HG03159 (cell line): ENCODE data around the gene UBTD2.

ENCODE experiments used
- ATAC-seq: cut with Tn5 transposase; IDR thresholded peaks from one replicate; pipeline ENCODE4 v1.9.1; 2021; ENCODE audit warnings: mild to moderate bottlenecking, moderate library complexity; ENCODE audit not compliant: unreplicated experiment

UBTD2 gene

GRCh38 chr5:172173564-172174153 lies 109.9 kb downstream of the UBTD2 start:
- no peak for ATAC-seq

GRCh38 chr5:172172912-172173563 lies 110.5 kb downstream of the UBTD2 start:
- no peak for ATAC-seq

GRCh38 chr5:172171118-172171517 lies 112.4 kb downstream of the UBTD2 start:
- ATAC-seq = no peak

DNA sequence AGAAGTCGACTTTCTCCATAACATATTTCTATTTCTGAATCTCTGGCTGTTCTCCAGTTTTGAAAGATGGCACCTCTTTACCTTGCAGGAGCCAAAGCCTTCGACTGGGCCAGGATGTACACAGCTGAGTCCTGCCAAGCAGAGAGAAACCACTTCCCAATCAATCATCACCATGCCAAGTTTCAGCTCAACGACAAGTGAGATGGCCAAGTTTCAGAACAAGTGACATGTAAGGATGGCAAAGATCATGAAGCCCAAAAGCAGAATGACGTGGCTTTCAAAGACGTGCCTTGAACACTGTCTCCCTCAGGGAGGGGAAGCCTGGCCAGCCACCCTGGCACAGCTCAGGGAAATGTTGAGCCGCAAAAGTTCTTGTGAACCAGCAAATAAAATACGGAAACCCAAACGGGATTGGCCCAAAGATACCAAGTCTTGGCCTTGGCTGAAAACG lies 113.3 kb downstream of the UBTD2 start:
- ATAC-seq = no peak

GRCh38 chr5:172169216-172169615 lies 114.3 kb downstream of the UBTD2 start:
- ATAC-seq = no peak

GRCh38 chr5:172168311-172168710 lies 115.3 kb downstream of the UBTD2 start:
- no peak for ATAC-seq

DNA sequence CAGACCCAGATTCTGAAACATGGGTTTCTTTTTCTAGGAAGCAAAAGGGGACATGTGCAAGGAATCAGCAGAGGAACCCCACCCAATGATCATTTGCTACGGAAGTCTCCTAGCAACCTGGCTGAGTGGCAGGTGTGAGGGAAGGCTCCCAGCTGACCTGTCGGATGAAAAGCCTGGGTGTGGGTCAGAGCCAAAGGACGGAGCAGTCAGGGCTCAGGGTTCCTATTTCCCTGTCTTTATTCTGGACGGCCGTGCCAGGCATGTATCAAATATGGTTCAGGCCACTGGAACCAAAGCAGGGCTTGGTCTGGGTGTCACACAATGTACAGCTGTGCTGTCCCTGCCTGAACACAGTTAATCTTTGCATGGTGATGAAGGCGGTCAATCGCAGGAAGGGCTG lies 115.7 kb downstream of the UBTD2 start:
- ATAC-seq = no peak

- ATAC-seq = no peak
These were observed 117.3 kb downstream of the UBTD2 start for GRCh38 chr5:172166030-172166826.

GRCh38 chr5:172165465-172165864 lies 118.1 kb downstream of the UBTD2 start:
- ATAC-seq = no peak

GRCh38 chr5:172164769-172165212 lies 118.8 kb downstream of the UBTD2 start:
- no peak for ATAC-seq

DNA sequence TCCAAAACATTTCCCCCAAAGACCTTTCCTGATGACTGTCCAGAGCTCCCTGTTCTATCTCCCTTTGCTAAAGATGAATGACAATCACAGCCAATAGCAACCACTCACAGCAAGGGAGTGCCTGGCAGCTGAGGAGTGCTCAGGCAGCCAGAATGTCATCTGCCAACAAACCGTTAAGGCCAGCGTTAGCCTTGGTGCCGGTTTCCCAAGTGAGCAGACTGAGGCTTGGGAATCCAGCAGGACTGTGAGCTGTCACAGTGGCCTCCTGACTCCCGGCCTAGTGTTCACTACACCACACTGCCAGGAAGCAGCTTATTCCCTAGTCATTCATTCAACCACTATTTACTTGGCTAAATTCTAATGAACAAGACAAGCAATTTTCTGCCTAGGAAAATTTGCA lies 120.2 kb downstream of the UBTD2 start:
- ATAC-seq = no peak

- ATAC-seq = no peak
These were observed 120.6 kb downstream of the UBTD2 start for GRCh38 chr5:172162987-172163343.

- no peak for ATAC-seq
These were observed 121.1 kb downstream of the UBTD2 start for GRCh38 chr5:172162323-172162986.

GRCh38 chr5:172160506-172160905 lies 123.1 kb downstream of the UBTD2 start:
- no peak for ATAC-seq
